ENCODE measurements around the gene TFCP2L1.

DNA sequence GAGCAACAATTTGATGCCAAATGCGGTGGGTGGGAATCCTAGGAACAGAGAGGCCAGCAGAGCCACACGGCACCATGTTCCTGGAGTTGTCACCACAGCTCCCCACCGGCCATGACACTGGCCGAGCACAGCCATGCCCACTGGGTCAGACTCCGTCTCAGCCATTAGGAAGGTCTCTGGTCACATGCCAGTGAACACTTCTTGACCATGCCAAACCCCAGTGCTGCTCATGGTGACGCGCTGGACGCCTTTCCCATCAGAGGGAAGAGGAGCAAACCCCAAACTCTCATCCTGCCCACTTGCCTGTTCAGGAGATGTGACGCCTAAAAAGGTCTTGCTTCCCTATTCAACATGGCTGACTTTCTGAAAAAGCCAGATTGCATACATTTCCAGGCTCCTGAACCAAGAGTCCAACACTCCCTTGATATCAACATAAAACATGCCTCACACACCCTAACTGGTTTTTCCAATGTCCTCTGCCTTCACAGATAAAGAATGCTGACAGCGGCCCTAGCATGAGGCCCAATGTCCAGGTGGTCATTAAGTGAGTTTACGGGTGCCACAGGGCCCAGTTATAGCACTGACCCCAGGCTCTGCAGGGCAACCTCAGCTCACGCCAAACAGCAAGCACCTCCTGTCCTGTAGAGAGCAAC lies 31.9 kb downstream of the TFCP2L1 start:
- TF ChIP-seq, protein P1, sequence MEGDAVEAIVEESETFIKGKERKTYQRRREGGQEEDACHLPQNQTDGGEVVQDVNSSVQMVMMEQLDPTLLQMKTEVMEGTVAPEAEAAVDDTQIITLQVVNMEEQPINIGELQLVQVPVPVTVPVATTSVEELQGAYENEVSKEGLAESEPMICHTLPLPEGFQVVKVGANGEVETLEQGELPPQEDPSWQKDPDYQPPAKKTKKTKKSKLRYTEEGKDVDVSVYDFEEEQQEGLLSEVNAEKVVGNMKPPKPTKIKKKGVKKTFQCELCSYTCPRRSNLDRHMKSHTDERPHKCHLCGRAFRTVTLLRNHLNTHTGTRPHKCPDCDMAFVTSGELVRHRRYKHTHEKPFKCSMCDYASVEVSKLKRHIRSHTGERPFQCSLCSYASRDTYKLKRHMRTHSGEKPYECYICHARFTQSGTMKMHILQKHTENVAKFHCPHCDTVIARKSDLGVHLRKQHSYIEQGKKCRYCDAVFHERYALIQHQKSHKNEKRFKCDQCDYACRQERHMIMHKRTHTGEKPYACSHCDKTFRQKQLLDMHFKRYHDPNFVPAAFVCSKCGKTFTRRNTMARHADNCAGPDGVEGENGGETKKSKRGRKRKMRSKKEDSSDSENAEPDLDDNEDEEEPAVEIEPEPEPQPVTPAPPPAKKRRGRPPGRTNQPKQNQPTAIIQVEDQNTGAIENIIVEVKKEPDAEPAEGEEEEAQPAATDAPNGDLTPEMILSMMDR (IDR thresholded peaks at IDR 0.05; ENCODE audit: insufficient read depth, low read depth, low read length), result no peak
- TF ChIP-seq EZH2 (IDR thresholded peaks at IDR 0.05; ENCODE audit: insufficient read depth, low read length), result no peak
